ENCODE measurements around the gene GLIPR1L2.

The GLIPR1L2 gene

GRCh38 chr12:75479963-75480461 lies 89.1 kb downstream of the GLIPR1L2 start:
- no peak for DNase-seq

GRCh38 chr12:75480469-75480949 lies 89.6 kb downstream of the GLIPR1L2 start, which contains the start of gene GLIPR1:
GLIPR1 (plus strand) TSS chr12:75480755; CDS start chr12:75480881, 126 bp downstream.
- peak; percentile 57 for DNase-seq

- DNase-seq, result no peak
These were observed 90.3 kb downstream of the GLIPR1L2 start for GRCh38 chr12:75481013-75481705.

GRCh38 chr12:75481774-75482173 lies 90.9 kb downstream of the GLIPR1L2 start:
- DNase-seq, result no peak
